Ovary (tissue), 3 donors: Measurements from ENCODE around the gene MDH1.

Experiments
- CTCF ChIP-seq, 3 donors: fragments of 450-650 bp in 2 of 3; fragments of 200-600 bp in 1 of 3; IDR thresholded peaks; one replicate each; pipeline versions ENCODE4 v1.5.1 to v1.8.0; 2016 to 2022; ENCODE audit warnings: antibody characterized with exemption in 3 of 3, mild to moderate bottlenecking in 1 of 3
- POLR2A ChIP-seq: fragments of 450-650 bp; IDR thresholded peaks from one replicate; pipeline ENCODE4 v1.6.1; 2017; ENCODE audit warnings: antibody characterized with exemption, mild to moderate bottlenecking, moderate library complexity
- donor health status: DM: no; HTN: no; CAD: no.

GRCh38 chr2:63590626-63591408 lies 2.1 kb downstream of the MDH1 start:
- TF ChIP-seq CTCF (IDR thresholded peaks at IDR 0.05) (no peak), POLR2A (no peak)
